ENCODE data around the gene RUNX3.
A peak's percentile ranks its signal among the peaks of the same experiment; 100 is the strongest.

The RUNX3 gene

DNA sequence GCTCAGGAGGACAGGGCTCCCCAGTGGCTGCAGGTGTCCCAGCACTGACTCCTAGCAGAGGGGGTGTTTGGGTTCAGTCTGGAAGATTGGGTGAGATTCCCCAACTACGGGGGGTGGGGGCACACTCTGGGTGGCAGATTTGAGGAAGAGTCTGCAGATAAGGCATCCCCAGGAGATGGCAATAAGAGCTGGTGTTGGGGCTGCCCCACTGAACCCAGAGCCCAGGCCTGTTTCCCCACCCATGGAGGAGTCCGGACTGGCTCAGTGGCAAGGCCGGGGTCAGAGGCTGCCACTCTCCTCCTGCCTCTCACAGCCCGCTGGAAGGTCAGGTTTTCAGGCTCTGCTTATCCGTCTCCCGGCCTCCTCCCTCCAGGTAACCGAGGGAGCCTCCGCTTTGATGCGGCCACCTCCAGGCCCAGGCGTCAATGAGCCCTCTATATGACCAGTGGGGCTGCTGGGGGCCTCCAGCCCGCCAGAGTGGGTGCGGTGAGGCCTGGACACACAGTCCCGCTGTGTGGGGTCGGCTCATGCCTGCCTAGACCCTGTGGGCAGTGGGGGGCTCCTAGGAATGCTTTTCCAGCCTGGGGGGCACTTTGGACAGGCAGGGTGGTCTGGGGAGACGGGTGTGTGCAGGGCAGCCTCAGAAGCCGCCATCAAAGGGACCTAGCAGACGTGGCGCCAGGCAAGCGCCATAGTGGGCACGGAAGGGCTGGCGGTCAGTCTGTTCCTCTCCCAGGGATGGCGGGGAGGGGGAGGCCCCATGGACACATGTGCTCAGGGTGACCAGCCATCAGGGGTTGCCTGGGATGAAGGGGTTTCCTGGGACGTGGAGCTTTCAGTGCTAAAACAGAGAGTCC lies 28.9 kb upstream of the RUNX3 start:
- Mint-ChIP-seq H3K27ac (no peak overlapping the region), H3K4me3 (no peak overlapping the region), H3K36me3 (ENCODE audit: low read depth) (no peaks in the 10 kb centered on the region), H3K9me3 (no peaks in the 10 kb centered on the region), H3K27me3 (peaks cover 31% of the 10 kb centered on the region), H3K4me1 (ENCODE audit: low read depth) (peaks cover 66% of the 10 kb centered on the region)
- intact Hi-C loops (cut with micrococcal nuclease): loop anchor here (5.0 kb wide), 1 partner anchor 73 kb away; no protein-coding TSS in a partner anchor

DNA sequence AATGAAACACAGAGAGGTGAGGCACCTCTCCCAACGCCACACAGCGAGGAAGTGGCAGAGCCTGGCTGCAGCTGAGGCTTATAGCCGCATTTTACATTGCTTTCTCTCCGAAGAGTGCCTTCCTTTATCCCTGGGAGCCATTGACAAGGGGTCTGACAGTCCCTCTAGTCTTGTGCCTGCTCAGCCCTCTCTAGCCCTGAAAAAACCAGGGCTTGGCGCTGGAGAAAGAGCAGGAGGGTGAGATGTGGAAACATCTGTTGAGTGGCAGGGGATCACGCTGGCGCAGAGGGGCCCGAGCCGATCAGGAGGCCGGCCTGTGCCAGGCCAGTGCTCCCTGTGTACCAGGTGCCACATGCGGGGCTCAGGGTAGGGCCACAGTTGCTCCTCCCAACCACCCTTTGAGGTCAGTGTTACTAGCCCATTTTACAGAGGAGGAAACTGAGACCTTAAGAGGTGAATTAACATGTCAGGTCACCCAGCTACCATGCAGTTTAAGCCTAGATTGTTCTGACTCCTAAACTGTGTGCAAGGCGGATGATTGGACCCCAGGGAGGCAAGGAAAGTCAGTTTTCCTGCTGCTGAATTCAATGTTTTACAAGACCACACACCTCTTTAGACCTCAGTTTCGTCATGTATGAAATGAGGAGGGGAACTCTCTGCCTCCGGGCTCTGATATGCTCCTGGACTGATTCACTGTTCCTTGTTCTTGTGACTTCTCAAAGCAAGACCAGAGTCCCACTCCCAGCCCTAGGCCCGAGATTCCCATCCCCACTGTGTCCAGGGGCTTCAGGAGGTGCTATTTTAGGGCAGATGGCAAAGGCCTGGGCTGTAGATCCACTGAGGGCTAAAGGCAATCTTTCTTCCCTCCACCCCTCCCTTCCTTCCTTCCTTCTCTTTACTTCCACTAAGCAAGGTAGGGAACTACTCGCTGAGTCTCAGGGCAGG lies 28.0 kb upstream of the RUNX3 start:
- Mint-ChIP-seq H3K27ac (no peak overlapping the region), H3K4me3 (no peak overlapping the region), H3K9me3 (no peaks in the 10 kb centered on the region), H3K4me1 (ENCODE audit: low read depth) (peaks cover 62% of the 10 kb centered on the region), H3K36me3 (ENCODE audit: low read depth) (no peaks in the 10 kb centered on the region), H3K27me3 (peaks cover 28% of the 10 kb centered on the region)
- intact Hi-C loops (cut with micrococcal nuclease): loop anchor here (5.0 kb wide), 1 partner anchor 74 kb away; no protein-coding TSS in a partner anchor

- Mint-ChIP-seq H3K27me3 (peaks cover 28% of the 10 kb centered on the region), H3K4me1 (ENCODE audit: low read depth) (peaks cover 63% of the 10 kb centered on the region), H3K36me3 (ENCODE audit: low read depth) (no peaks in the 10 kb centered on the region), H3K9me3 (no peaks in the 10 kb centered on the region), H3K4me3 (peak overlapping the region; percentile 35), H3K27ac (peak overlapping the region; percentile 66)
- intact Hi-C loops (cut with micrococcal nuclease): loop anchor here (5.0 kb wide), 1 partner anchor 75 kb away; no protein-coding TSS in a partner anchor
Observed at GRCh38 chr1:24957016-24957807, 27.1 kb upstream of the RUNX3 start.

DNA sequence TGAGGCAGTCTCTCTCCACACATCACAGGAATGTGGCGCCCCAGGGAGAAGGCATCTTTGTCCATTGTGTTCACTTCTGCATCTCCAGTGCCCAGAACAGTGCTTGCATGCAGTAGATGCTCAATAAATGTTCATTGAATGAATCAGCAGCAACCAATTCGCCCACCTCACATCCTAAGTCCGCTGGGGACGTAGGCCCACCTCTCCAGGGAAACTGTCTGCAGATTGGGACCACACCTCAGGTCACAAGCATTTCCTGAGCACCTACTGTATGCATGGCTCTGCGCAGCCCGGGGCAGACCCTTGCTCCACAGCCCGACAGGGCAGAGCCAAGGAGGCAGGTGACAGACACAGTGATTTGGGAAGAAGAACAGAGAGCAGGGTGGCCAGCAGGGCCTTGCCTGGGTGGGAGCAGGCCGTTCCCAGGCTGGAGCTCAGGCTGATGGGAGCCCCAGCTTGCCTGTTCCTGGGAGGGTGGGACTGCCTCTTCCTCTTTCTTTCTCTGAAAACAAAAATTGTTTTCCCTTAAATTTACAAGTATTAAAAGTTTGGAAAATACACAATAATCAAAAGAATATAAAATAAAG lies 25.8 kb upstream of the RUNX3 start:
- intact Hi-C loops (cut with micrococcal nuclease): loop anchor here (5.0 kb wide), 1 partner anchor 76 kb away; no protein-coding TSS in a partner anchor

GRCh38 chr1:24955161-24955560 lies 25.1 kb upstream of the RUNX3 start:
- no peaks in the 10 kb centered on the region for H3K36me3 Mint-ChIP-seq (ENCODE audit: low read depth)
- intact Hi-C loops (cut with micrococcal nuclease): loop anchor here (5.0 kb wide), 1 partner anchor 77 kb away; no protein-coding TSS in a partner anchor
- no peak overlapping the region for H3K4me3 Mint-ChIP-seq
- H3K9me3 Mint-ChIP-seq: no peaks in the 10 kb centered on the region
- H3K4me1 Mint-ChIP-seq (ENCODE audit: low read depth): peaks cover 58% of the 10 kb centered on the region
- H3K27ac Mint-ChIP-seq: peak overlapping the region; percentile 12
- peaks cover 14% of the 10 kb centered on the region for H3K27me3 Mint-ChIP-seq

More for the DNA sequence above, 25.8 kb upstream of the RUNX3 start:
- Mint-ChIP-seq H3K27ac (no peak overlapping the region), H3K27me3 (peaks cover 19% of the 10 kb centered on the region), H3K4me3 (no peak overlapping the region), H3K4me1 (ENCODE audit: low read depth) (peaks cover 61% of the 10 kb centered on the region), H3K36me3 (ENCODE audit: low read depth) (no peaks in the 10 kb centered on the region), H3K9me3 (no peaks in the 10 kb centered on the region)

DNA sequence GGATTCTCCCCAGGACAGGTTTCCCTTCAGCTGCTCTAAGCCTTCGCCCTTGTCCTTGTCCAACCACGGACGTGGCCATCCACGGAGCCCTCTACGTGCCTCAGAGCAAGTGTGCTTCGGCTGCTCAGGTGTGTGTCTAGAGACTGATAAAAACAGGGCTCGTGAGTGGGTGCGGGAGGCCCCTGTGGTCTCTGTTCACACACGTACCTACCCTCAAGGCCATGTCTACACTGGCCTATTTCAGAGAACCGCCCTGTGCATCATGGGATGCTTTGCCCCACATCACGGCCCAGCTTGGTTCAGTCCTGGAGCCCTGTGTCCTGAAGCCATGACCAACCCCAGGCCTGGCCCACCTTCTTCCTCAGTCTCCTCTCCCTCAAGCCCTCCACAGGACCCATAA lies 24.6 kb upstream of the RUNX3 start:
- H3K36me3 Mint-ChIP-seq (ENCODE audit: low read depth): no peaks in the 10 kb centered on the region
- peaks cover 58% of the 10 kb centered on the region for H3K4me1 Mint-ChIP-seq (ENCODE audit: low read depth)
- peaks cover 9% of the 10 kb centered on the region for H3K27me3 Mint-ChIP-seq
- H3K9me3 Mint-ChIP-seq: no peaks in the 10 kb centered on the region
- H3K27ac Mint-ChIP-seq: peak overlapping the region; percentile 12
- H3K4me3 Mint-ChIP-seq: no peak overlapping the region
- intact Hi-C loops (cut with micrococcal nuclease): loop anchor here (5.0 kb wide), 1 partner anchor 78 kb away; no protein-coding TSS in a partner anchor

DNA sequence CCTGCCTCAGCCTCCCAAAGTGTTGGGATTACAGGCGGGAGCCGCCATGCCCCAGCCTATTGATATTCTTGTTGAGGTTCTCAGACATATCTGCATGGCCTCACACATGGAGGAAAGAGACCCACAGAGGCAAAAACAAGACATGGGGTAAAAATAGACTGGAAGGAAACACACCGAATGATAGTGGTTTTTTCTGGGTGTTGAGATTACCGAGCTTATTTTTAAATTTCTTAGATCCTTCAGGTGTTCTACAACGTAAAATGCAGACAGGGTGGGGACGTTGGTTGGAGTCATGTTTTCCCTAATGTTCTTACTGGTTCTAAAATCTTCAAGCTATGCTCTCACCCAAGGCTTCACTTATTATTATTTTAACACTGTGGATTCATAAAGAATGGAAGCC lies 23.9 kb upstream of the RUNX3 start:
- Mint-ChIP-seq H3K9me3 (no peaks in the 10 kb centered on the region), H3K27ac (no peak overlapping the region), H3K4me1 (ENCODE audit: low read depth) (peaks cover 55% of the 10 kb centered on the region), H3K27me3 (peaks cover 5% of the 10 kb centered on the region), H3K4me3 (no peak overlapping the region), H3K36me3 (ENCODE audit: low read depth) (no peaks in the 10 kb centered on the region)
- intact Hi-C loops (cut with micrococcal nuclease): no loop called here

DNA sequence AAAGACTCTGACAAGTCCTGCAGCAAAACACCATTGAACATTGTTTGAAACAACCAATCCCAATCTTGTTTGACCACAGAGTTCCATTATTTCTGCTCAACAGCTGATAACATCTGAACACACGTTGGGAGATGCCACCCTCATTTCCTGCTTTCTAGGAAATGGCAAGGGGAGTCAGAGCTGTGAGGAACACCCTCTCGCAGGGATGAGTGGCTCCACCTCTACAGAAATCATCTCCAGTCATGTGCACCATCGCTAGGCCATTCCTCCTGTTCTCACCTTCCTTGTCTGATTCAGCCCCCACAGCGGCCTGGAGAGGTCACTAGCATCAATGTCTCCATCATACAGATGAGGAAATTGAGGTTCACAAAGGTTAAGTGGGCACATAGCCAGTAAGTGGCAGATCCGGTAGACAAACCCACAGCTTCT lies 22.4 kb upstream of the RUNX3 start:
- Mint-ChIP-seq H3K4me1 (ENCODE audit: low read depth) (peaks cover 42% of the 10 kb centered on the region), H3K27me3 (peaks cover 5% of the 10 kb centered on the region), H3K36me3 (ENCODE audit: low read depth) (no peaks in the 10 kb centered on the region), H3K9me3 (no peaks in the 10 kb centered on the region), H3K4me3 (no peak overlapping the region), H3K27ac (no peak overlapping the region)
- intact Hi-C loops (cut with micrococcal nuclease): no loop called here

DNA sequence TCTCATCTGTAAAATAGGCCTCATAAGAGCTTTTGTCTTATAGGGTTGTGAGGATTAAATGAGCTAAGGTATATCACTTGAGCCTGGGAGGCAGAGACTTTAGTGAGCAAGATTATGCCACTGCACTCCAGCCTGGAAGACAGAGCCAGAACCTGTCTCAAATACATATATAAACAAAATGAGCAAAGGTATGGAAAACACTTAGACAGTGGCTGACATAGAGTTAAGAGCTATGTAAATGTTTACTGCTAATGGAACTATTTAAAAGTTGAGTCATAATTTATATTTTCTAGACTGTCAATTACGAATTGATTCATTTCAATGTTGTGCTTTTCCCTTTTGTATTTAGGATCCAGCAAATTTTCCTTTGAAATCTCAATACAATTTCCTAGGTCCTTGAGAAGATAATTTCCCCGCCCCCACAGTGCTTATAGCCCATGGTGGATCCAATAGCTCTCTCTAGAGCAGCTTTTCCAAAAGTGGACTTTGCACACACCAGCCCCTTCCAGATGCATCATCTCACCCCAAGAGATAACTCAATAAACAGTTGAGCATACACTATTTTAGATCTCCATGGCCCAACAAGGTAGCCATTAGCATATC lies 21.8 kb upstream of the RUNX3 start:
- Mint-ChIP-seq H3K4me3 (no peak overlapping the region), H3K36me3 (ENCODE audit: low read depth) (no peaks in the 10 kb centered on the region), H3K27ac (no peak overlapping the region), H3K4me1 (ENCODE audit: low read depth) (peaks cover 37% of the 10 kb centered on the region), H3K9me3 (no peaks in the 10 kb centered on the region), H3K27me3 (peaks cover 5% of the 10 kb centered on the region)
- intact Hi-C loops (cut with micrococcal nuclease): no loop called here

- Mint-ChIP-seq H3K27ac (no peak overlapping the region), H3K9me3 (no peaks in the 10 kb centered on the region), H3K36me3 (ENCODE audit: low read depth) (no peaks in the 10 kb centered on the region), H3K4me1 (ENCODE audit: low read depth) (peaks cover 31% of the 10 kb centered on the region), H3K4me3 (no peak overlapping the region), H3K27me3 (peaks cover 5% of the 10 kb centered on the region)
- intact Hi-C loops (cut with micrococcal nuclease): no loop called here
Observed at GRCh38 chr1:24951337-24951736, 21.3 kb upstream of the RUNX3 start.

- no peak overlapping the region for H3K4me3 Mint-ChIP-seq
- peaks cover 12% of the 10 kb centered on the region for H3K4me1 Mint-ChIP-seq (ENCODE audit: low read depth)
- no peaks in the 10 kb centered on the region for H3K36me3 Mint-ChIP-seq (ENCODE audit: low read depth)
- H3K27me3 Mint-ChIP-seq: peaks cover 8% of the 10 kb centered on the region
- H3K9me3 Mint-ChIP-seq: no peaks in the 10 kb centered on the region
- intact Hi-C loops (cut with micrococcal nuclease): no loop called here
- H3K27ac Mint-ChIP-seq: no peak overlapping the region
Observed at GRCh38 chr1:24949331-24949881, 19.3 kb upstream of the RUNX3 start.

DNA sequence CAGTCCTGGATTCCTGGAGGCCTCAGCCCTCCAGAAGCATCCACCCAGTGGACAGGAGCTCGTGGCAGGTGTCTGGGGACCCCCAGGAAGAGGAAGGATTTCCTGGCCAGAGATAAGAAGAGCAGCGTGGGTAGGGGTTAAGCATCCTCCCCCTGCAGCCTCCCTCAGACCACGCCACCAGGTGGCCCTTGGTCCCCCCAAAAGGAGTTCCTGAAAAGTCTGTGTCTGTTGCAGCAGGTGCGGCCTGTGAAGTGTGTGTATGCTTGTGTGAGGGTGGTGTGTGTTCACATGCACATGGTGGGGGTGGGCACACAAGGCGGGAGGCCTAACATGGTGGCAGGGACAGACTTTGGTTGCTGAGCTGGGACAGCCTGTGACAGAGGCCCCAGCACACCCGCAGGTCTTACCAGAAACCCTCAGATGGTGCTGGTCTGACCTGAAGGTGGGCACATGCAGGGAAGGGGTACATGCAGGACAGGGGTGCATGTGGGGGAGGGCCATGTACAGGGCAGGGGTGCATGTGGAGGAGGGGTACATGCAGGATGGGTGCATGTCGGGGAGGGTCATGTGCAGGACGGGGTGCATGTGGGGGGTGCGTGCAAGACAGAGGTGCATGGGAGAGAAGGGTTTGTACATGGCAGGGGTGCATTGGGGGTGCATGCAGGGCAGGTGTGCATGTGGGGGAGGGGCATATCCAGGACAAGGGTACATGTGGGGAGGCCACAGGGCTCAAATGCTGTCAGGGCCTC lies 18.2 kb upstream of the RUNX3 start:
- Mint-ChIP-seq H3K36me3 (ENCODE audit: low read depth) (no peaks in the 10 kb centered on the region), H3K4me3 (no peak overlapping the region), H3K4me1 (ENCODE audit: low read depth) (peaks cover 10% of the 10 kb centered on the region), H3K9me3 (no peaks in the 10 kb centered on the region), H3K27ac (no peak overlapping the region), H3K27me3 (peaks cover 11% of the 10 kb centered on the region)
- intact Hi-C loops (cut with micrococcal nuclease): no loop called here

Measured in dendritic cell treated with granulocyte-macrophage colony-stimulating factor and Interleukin-4, amounts not matched to agents 40 ng/mL and 50 ng/mL, for 4 days (primary cell).